ENCODE measurements around the gene SLCO1A2.

SLCO1A2 gene

GRCh38 chr12:21337959-21338744, 3.4 kb upstream of the SLCO1A2 start:
- no peak for DNase-seq (ENCODE audit: low read depth, low spot score)
- Histone ChIP-seq H3K27ac (no peak overlapping the region), H3K4me3 (no peak overlapping the region), H3K36me3 (ENCODE audit: insufficient read depth, low read length) (no peaks in the 10 kb centered on the region), H3K9ac (ENCODE audit: insufficient read length) (no peak overlapping the region), H3K9me3 (ENCODE audit: low read depth, low read length) (no peaks in the 10 kb centered on the region)
- TF ChIP-seq EZH2 (IDR thresholded peaks at IDR 0.05) (no peak), POLR2AphosphoS5 (IDR thresholded peaks at IDR 0.05; ENCODE audit: borderline replicate concordance, low read depth, low read length) (no peak), FOXP2 (optimal IDR thresholded peaks at IDR 0.05; ENCODE audit: control extremely low read depth, extremely low read length, insufficient read depth) (no peak)

DNA sequence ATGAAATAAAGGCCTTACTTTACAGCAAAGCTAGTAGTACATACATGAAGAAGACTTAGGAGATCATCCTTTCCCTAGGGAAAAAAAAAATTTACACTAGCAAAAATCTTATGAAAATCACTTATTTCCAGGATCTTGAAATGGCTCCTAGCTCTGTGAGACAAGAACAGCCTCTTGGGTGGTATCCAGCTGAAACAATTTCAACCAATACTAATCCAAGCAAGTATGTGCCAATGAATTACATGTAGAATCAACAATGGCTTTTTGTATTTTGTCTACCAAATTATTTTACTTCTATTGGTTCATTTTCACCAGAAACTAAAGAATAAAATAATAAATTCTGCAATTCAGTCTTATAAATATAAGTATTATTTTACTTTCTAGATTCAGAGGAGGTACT, 2.7 kb upstream of the SLCO1A2 start:
- TF ChIP-seq FOXP2 (optimal IDR thresholded peaks at IDR 0.05; ENCODE audit: control extremely low read depth, extremely low read length, insufficient read depth) (no peak), POLR2AphosphoS5 (IDR thresholded peaks at IDR 0.05; ENCODE audit: borderline replicate concordance, low read depth, low read length) (no peak), EZH2 (IDR thresholded peaks at IDR 0.05) (no peak)
- Histone ChIP-seq H3K36me3 (ENCODE audit: insufficient read depth, low read length) (no peaks in the 10 kb centered on the region), H3K4me3 (no peak overlapping the region), H3K27ac (no peak overlapping the region), H3K9me3 (ENCODE audit: low read depth, low read length) (no peaks in the 10 kb centered on the region), H3K9ac (ENCODE audit: insufficient read length) (no peak overlapping the region)
- DNase-seq (ENCODE audit: low read depth, low spot score): no peak

- no peak for DNase-seq (ENCODE audit: low read depth, low spot score)
- TF ChIP-seq POLR2AphosphoS5 (IDR thresholded peaks at IDR 0.05; ENCODE audit: borderline replicate concordance, low read depth, low read length): no peak
- no peak for TF ChIP-seq FOXP2 (optimal IDR thresholded peaks at IDR 0.05; ENCODE audit: control extremely low read depth, extremely low read length, insufficient read depth)
- no peak for TF ChIP-seq EZH2 (IDR thresholded peaks at IDR 0.05)
- H3K27ac ChIP-seq: no peak overlapping the region
- H3K4me3 ChIP-seq: no peak overlapping the region
- H3K9ac ChIP-seq (ENCODE audit: insufficient read length): no peak overlapping the region
- H3K9me3 ChIP-seq (ENCODE audit: low read depth, low read length): no peaks in the 10 kb centered on the region
- no peaks in the 10 kb centered on the region for H3K36me3 ChIP-seq (ENCODE audit: insufficient read depth, low read length)
Measured at GRCh38 chr12:21336656-21337055, 1.9 kb upstream of the SLCO1A2 start.

DNA sequence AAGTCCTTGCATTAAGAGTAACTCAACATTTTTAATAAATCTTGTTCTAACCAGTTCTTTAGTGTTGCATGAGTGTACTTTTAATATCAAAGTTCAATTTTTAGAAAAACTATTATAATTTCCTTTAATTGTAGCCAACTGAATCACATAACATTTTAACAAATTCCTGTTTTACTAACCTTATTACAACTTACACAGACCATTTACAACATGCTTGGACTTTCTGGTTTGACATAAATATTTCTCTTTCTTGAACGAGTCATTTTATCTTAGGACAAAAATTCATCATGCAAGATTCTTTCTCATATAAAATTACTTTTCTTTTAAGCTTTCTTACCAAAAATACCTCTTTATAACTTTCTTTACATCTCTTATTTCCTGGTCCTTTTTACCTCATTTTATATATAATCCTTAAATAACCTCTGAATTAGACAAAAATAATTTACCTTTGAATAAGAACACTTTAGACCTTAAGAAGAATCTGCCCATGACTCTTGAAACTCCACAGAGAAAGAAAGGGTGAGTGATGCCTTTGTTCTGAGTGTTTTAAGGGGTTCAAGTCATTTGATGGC, 3.9 kb downstream of the SLCO1A2 start:
- no peak overlapping the region for H3K9ac ChIP-seq (ENCODE audit: insufficient read length)
- TF ChIP-seq FOXP2 (optimal IDR thresholded peaks at IDR 0.05; ENCODE audit: control extremely low read depth, extremely low read length, insufficient read depth) (no peak), POLR2AphosphoS5 (IDR thresholded peaks at IDR 0.05; ENCODE audit: borderline replicate concordance, low read depth, low read length) (no peak), EZH2 (IDR thresholded peaks at IDR 0.05) (no peak)
- no peak overlapping the region for H3K4me3 ChIP-seq
- H3K9me3 ChIP-seq (ENCODE audit: low read depth, low read length): no peaks in the 10 kb centered on the region; the same call in 1 of the 2 replicates
- no peak overlapping the region for H3K27ac ChIP-seq
- no peaks in the 10 kb centered on the region for H3K36me3 ChIP-seq (ENCODE audit: insufficient read depth, low read length)
- no peak for DNase-seq (ENCODE audit: low read depth, low spot score)

DNA sequence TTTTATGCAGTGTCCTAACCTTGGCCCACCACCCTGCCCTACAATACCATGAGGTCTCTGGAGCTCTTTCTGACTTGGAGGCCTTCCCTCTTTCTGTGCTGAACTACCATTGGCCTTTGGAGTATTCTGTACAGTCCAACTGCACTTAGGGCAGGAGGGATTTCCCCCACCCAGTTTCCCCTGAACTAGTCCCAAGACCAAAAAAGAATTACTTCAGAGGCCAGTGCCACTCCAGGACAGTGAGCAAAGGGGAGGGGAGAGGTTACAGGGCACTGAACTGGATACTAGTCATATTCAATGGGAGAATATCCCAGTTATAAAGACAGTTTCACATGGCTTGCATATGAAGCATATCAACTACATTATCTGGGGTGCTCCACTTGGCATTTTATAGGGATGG, 6.1 kb downstream of the SLCO1A2 start:
- Histone ChIP-seq H3K4me3 (no peak overlapping the region), H3K36me3 (ENCODE audit: insufficient read depth, low read length) (no peaks in the 10 kb centered on the region), H3K9me3 (ENCODE audit: low read depth, low read length) (no peaks in the 10 kb centered on the region; the same call in 1 of the 2 replicates), H3K27ac (no peak overlapping the region), H3K9ac (ENCODE audit: insufficient read length) (no peak overlapping the region)
- TF ChIP-seq POLR2AphosphoS5 (IDR thresholded peaks at IDR 0.05; ENCODE audit: borderline replicate concordance, low read depth, low read length) (no peak), FOXP2 (optimal IDR thresholded peaks at IDR 0.05; ENCODE audit: control extremely low read depth, extremely low read length, insufficient read depth) (no peak), EZH2 (IDR thresholded peaks at IDR 0.05) (no peak)
- no peak for DNase-seq (ENCODE audit: low read depth, low spot score)

DNA sequence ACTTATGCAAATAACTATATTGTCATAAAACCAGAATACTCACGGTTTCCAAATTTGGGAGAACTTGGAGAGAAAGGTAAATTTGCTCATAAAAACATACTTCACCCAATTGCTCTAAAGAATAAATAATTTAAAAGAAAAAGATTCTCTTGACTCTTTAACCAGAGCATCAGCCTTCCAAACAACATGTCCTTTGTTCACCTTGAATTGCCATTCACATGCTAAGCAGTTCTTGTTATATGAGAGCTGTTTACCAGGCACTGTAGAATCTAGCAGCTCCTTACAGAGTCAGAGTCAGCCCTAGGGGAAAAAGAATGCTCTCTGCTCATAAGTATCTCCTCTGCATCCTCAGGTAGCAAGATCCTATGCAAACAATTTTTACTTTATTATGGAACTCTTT, 10.2 kb downstream of the SLCO1A2 start:
- TF ChIP-seq FOXP2 (optimal IDR thresholded peaks at IDR 0.05; ENCODE audit: control extremely low read depth, extremely low read length, insufficient read depth) (no peak), POLR2AphosphoS5 (IDR thresholded peaks at IDR 0.05; ENCODE audit: borderline replicate concordance, low read depth, low read length) (no peak), EZH2 (IDR thresholded peaks at IDR 0.05) (no peak)
- no peak for DNase-seq (ENCODE audit: low read depth, low spot score)
- Histone ChIP-seq H3K4me3 (no peak overlapping the region), H3K9ac (ENCODE audit: insufficient read length) (no peak overlapping the region), H3K9me3 (ENCODE audit: low read depth, low read length) (no peaks in the 10 kb centered on the region), H3K36me3 (ENCODE audit: insufficient read depth, low read length) (no peaks in the 10 kb centered on the region), H3K27ac (no peak overlapping the region)

GRCh38 chr12:21323736-21324135, 11.0 kb downstream of the SLCO1A2 start:
- no peak overlapping the region for H3K4me3 ChIP-seq
- no peak for TF ChIP-seq EZH2 (IDR thresholded peaks at IDR 0.05)
- no peak for TF ChIP-seq FOXP2 (optimal IDR thresholded peaks at IDR 0.05; ENCODE audit: control extremely low read depth, extremely low read length, insufficient read depth)
- TF ChIP-seq POLR2AphosphoS5 (IDR thresholded peaks at IDR 0.05; ENCODE audit: borderline replicate concordance, low read depth, low read length): no peak
- no peak overlapping the region for H3K9ac ChIP-seq (ENCODE audit: insufficient read length)
- H3K27ac ChIP-seq: no peak overlapping the region
- no peak for DNase-seq (ENCODE audit: low read depth, low spot score)
- H3K36me3 ChIP-seq (ENCODE audit: insufficient read depth, low read length): no peaks in the 10 kb centered on the region
- H3K9me3 ChIP-seq (ENCODE audit: low read depth, low read length): no peaks in the 10 kb centered on the region

GRCh38 chr12:21308785-21309184, 25.9 kb downstream of the SLCO1A2 start:
- no peak for TF ChIP-seq EZH2 (IDR thresholded peaks at IDR 0.05)
- no peak for TF ChIP-seq FOXP2 (optimal IDR thresholded peaks at IDR 0.05; ENCODE audit: control extremely low read depth, extremely low read length, insufficient read depth)
- no peak for TF ChIP-seq POLR2AphosphoS5 (IDR thresholded peaks at IDR 0.05; ENCODE audit: borderline replicate concordance, low read depth, low read length)
- H3K4me3 ChIP-seq: no peak overlapping the region
- H3K9me3 ChIP-seq (ENCODE audit: low read depth, low read length): no peaks in the 10 kb centered on the region
- no peak for DNase-seq (ENCODE audit: low read depth, low spot score)
- H3K27ac ChIP-seq: no peak overlapping the region
- H3K36me3 ChIP-seq (ENCODE audit: insufficient read depth, low read length): no peaks in the 10 kb centered on the region
- no peak overlapping the region for H3K9ac ChIP-seq (ENCODE audit: insufficient read length)
